Uterus (tissue), 2 donors: ENCODE data around the gene SMPD4.

Experiments used
- CTCF ChIP-seq, 4 experiments: fragments of 200-600 bp in 2 of 4; fragments of 450-650 bp in 2 of 4; sonication (generic) in 2 of 4; IDR thresholded peaks; one replicate each; pipeline ENCODE4 v1.5.1; 2016 to 2019; ENCODE audit warnings: antibody characterized with exemption in 4 of 4, mild to moderate bottlenecking in 2 of 4, moderate library complexity in 1 of 4
- POLR2A ChIP-seq, 2 donors: fragments of 450-650 bp; IDR thresholded peaks; one replicate each; pipeline ENCODE4 v1.6.1; 2016; ENCODE audit warnings: antibody characterized with exemption in 2 of 2, mild to moderate bottlenecking in 1 of 2, moderate library complexity in 1 of 2

GRCh38 chr2:130186391-130186790, 5.0 kb upstream of the SMPD4 start:
- TF ChIP-seq POLR2A (IDR thresholded peaks at IDR 0.05) (no peak), CTCF (IDR thresholded peaks at IDR 0.05) (no peak)
